Right lobe of liver (tissue), 4 donors: ENCODE measurements around the gene CHN2.

Experiments used
- CTCF ChIP-seq, 4 donors: fragments of 200-600 bp in 3 of 4; fragments of 450-650 bp in 1 of 4; IDR thresholded peaks; one replicate each; pipeline versions ENCODE4 v1.5.1 to v1.8.0; 2016 to 2022; ENCODE audit warnings: antibody characterized with exemption in 4 of 4, mild to moderate bottlenecking in 2 of 4
- POLR2A ChIP-seq: fragments of 450-650 bp; IDR thresholded peaks from one replicate; pipeline ENCODE4 v1.6.1; 2017; ENCODE audit warnings: antibody characterized with exemption, mild to moderate bottlenecking
- donor health status: DM: no; HTN: no; CAD: no.
- donor health status: DM: no; HTN: no; CAD: no.
- donor health status: DM: no; HTN: yes; CAD: no.

DNA sequence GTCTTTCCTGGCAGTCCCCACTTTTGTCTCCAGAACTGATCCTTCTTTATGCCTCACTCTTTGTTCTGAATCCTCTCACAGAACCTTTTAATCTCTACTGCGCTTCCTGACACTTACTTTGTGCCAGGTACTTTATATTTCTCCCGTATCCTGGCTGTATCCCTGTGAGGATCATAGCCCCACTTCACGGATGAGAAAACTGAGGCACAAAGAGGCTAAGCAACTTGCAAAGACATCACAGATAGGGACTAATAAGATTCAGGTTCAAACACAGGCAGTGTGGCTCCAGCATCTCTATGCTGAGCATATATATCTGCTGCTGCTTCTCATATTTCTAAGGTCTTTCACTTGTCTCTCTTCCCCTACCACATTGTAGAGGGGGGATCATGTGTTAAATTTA is 116.7 kb downstream of the CHN2 start:
- TF ChIP-seq CTCF (IDR thresholded peaks at IDR 0.05), result no peak
- TF ChIP-seq POLR2A, result no peak
